HL-60/S4 treated with retinoic acid at 250 ng/mL for 4 days and 3 days (cell line): Measurements from ENCODE around the gene NDUFC2.
"Not testable (repeated sequence)": the region's sequence is repeated elsewhere in the genome, so short reads cannot be mapped to it uniquely, and the experiment has no call there.

Experiments used
- in situ Hi-C: fragments of 300-500 bp; cut with MboI; formaldehyde crosslinking; loops from 2 replicates; pipeline ENCODE4 v1.7.0; 2022; ENCODE audit warnings: low sequenced_read_pairs

The NDUFC2 gene

GRCh38 chr11:78056093-78056492, 23.6 kb downstream of the NDUFC2 start:
- in situ Hi-C loops, result no loop called here

DNA sequence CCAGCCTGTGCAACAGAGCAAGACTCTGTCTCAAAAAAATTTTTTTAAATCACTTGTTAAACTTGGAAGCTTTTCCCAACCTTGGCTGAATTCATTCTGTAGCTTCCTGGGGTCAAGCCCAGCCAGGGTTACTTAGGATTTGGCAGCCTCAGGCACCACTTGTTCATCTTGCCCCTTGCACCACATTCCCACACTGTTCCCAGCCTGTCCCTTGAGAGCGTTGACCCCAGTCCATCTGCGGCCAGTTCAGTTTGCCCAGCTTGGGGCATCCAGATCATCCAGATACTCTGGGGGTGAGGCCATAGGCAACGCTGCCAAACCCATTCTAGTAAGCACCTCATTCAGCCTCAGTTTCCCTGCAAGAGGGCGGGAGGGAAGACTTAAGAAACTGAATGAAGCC, 24.7 kb downstream of the NDUFC2 start:
- in situ Hi-C loops, result no loop called here

DNA sequence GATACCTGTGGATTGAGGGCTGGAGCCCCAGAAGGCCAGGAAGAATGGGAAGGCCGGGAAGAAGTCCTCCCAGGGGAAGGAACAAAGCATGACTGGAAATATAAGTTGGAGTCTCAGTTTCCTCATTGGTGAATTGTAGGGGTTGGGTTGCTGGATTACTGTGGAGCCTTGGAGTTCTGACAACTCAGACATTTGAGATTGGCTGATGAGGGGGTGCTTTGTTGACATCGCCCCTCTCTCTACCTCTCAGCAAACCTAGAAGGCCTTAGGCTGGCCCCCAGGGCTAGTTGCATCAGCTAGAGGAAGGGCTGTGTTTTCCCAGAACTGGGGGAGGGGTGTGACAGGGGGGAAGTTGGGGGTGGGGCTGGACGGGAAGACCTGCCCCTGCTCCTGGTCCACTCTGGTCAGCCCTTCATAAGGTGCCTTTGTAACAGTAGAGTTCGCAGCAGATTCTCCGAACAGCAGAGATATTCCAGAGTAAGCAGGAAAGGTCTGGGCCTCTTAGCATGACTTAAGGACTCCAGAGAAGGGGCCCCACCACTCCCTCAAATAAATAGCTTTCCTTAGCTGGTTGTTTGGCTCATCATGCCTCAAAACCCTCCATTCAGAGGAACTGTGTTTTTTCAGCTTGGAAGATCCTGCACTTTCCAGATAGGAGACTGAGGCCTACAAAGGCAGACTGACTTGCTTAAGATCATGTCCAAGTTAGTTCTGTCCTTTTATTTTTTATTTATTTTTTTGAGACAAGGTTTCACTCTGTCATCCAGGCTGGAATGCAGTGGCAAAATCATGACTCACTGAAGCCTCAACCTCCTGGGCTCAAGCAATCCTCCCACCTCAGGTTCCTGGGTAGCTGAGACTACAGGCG, 28.5 kb downstream of the NDUFC2 start:
- in situ Hi-C loops, result no loop called here

- in situ Hi-C loops, result no loop called here
These were observed 30.3 kb downstream of the NDUFC2 start for GRCh38 chr11:78049348-78049747.

DNA sequence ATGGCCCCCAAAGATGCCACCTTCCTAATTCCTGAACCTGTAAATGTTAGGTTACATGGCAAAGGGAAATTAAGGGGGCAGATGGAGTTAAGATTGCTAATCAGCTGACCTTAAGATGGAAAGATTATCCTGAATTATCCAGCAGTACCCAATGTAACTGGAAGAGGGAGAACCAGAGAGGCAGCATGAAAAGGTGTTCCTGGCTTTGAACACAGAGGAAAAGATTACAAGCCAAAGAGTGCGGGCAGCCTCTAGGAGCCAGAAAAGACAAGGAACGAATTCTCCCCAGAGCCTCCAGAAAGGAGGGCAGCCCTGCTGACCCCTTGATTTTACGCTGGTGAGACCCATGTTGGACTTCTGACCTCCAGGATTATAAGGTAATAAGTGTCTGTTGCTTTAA, 31.1 kb downstream of the NDUFC2 start:
- in situ Hi-C loops, result no loop called here

- in situ Hi-C loops, result no loop called here
These were observed 33.2 kb downstream of the NDUFC2 start for GRCh38 chr11:78046486-78046854.

DNA sequence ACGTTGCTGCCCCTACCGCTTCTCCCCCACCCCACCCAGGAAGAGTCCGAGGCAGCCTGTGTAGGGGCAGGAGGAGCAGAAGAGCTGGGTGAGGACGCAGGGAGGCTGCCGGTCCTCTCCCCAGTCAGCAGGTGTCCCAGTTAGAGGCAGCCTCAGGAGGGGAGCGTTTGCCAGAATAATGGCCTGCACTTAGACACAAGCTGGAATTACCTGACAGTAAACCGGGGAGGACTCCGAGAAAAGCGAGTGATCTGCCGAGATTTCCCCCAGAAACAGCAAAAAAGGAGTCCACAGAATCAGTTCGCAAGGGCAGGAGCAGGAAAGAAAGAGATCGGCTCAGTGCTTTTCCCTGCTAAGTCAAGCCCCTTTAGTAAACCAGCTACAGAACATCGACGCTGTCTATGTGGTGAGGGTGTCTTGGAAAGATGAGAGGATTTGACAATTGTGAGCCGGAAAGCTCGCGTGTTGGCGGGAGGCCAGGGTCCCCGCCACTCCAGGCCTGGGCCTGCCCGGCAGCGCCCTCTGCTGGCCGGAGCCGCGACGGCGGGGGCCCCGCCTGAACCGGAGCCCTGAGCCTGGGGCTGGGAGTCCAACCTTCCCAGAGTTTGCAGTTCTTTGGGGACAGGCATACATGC, 33.7 kb downstream of the NDUFC2 start:
- in situ Hi-C loops, result no loop called here

- in situ Hi-C loops, result no loop called here
These were observed 35.0 kb downstream of the NDUFC2 start for GRCh38 chr11:78044706-78045105.

DNA sequence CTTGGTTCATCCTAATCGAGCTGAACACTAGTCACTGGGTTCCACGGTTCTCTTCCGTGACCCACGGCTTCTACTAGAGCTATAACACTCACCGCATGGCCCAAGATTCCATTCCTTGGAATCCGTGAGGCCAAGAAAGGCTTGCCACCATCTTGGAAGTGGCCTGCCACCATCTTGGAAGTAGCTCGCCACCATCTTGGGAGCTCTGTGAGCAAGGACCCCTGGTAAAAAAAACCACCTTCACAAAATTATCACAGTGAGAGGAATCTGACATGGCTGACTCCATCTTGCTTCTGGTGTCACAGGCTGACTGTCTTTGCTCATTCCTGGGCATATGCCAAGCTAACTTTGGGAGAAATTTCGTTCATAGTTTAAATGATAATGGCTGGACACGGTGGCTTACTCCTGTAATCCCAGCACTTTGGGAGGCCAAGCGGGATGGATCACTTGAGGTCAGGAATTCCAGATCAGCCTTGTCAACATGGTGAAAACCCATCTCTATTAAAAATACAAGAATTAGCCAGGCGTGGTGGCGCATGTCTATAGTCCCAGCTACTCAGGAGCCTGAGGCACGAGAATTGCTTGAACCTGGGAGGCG, 37.7 kb downstream of the NDUFC2 start:
- in situ Hi-C loops, result no loop called here

GRCh38 chr11:78041380-78041719, 38.3 kb downstream of the NDUFC2 start:
- in situ Hi-C loops, result not testable (repeated sequence)

DNA sequence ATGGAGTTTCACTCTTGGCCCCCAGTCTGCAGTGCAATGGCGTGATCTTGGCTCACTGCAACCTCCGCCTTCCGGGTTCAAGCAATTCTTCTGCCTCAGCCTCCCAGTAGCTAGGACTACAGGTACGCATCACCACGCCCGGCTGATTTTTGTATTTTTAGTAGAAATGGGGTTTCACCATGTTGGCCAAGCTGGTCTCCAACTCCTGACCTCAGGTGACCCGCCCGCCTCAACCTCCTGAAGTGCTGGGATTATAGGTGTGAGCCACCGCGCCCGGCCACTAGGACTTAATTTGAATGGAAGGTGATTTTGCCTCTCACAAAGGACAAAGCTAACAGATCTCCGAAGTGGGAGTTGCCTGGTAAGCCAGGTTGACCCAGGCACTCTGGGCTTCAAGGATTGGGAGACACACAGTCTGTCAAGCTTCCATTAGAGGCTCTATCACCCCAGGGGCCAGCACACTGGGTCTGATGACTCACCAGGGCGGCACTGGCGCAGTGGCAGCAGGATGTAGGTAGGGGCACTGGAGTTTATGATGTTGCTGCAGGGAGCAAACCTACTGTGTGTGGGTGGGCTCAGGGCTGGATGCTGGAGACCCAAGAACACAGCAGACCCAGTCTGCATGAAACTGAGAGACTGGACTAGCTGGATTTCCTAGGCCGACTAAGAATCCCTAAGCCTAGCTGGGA, 38.8 kb downstream of the NDUFC2 start:
- in situ Hi-C loops, result no loop called here

DNA sequence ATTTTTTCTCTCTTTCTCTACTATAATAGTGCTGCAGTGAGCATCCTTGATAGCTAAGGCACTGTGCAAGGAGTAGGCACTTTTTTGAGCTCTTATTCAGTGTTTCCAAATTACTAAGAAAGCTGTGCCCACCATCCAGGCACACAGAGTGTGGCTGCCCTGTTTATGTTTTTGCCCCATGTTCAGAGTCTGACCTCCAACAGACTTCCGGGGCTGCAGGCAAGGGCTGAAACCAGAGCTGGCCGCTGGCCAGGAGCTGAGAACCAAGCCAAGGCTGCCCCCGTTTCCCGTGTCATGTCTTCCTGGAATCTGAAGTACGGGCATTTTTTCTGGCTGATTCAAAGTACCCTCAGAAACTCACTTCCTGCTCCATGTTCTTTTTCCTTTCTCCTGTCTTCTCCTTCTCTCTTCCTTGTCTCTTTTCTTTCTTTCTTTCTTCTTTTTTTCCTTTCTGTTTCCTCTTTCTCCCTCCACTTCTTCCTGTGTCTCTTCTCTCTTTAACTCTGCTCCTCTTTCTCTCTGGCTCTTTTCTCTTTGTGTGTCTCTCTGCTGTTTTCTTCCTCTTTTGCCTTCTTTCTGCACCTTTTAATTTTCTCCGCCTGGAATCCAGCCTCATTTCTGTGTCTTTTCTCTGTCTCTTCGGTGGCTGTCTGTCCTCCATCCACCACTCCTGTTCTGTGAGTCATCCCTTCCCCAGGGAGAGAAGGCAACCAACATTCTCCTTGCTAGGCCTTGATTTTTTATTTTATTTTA, 39.6 kb downstream of the NDUFC2 start:
- in situ Hi-C loops, result no loop called here

- in situ Hi-C loops, result no loop called here
These were observed 40.2 kb downstream of the NDUFC2 start for GRCh38 chr11:78039391-78039918.

- in situ Hi-C loops, result no loop called here
These were observed 40.9 kb downstream of the NDUFC2 start for GRCh38 chr11:78038697-78039313.

DNA sequence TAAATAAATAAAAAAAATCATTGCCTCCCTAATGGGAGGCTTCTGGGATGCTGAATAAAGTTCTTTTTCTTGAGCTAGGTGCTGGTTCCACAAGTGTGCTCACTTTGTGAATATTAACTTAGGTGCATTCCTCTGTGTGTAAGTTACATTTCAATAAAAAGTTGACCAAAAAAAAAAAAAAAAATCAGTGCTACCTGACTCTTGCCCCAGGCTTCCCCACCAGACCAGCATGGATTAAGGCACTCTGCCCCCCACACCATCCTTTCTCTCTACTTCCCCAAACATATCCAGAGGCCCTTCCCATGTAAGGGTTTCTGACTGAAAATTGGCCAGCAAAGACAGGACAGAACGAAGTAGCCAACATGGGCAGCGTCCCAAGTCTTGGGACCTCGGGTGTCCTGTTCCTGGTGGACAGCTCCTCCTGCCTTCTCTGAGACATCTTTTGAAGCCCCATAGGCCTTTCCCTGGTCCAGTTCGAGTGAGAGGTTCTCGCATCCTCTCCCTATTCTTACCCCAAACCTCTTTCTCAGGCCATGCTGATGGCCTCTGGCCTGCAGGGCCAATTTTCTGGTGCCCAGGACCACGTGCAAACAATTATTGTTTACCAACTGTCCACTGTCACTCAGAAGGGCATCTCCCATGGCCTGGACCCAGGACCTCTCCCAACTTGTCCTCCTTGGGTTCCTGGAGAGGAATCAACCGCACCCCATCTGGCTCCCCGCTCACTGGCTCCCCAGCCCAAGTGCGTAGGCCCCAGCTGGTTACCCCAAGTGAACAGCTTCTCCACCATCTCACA, 41.6 kb downstream of the NDUFC2 start:
- in situ Hi-C loops, result no loop called here

DNA sequence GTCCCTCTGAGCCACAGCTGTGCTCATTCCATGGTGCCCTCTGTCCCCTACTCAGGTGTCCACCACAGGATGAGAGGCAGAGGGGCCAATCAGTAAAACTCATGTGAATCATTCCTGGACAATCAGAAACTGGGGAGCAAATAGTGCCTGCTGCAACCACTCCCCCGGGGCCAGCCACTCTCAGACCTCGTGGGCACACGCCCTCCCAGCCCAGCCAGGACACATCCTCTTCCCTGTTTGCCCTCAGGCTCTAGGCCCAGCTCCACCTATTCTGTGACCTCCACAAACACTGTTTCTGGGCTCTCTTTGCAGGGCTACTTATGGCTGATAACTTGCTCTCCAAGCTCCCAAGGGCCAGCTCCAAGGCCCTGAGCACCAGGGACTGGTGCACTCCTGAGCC, 42.6 kb downstream of the NDUFC2 start:
- in situ Hi-C loops, result no loop called here

DNA sequence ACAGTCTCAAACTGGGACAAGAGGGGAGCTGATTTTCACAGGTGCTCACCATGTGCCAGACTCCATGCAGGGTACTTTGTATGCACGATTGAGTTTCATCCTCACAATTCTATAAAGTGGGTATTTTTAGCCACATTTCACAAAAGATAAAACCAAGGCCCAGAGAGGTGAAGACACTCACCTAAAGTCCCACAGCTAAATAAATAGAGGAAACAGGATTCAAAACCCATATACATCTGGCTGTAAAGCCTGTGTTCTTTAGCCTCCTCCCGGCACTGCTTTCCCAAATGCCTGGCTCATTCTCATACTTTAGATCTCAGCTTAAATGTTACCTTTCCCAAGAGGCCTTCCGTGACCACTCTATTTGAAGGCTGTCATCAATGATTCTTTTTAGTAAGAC, 43.3 kb downstream of the NDUFC2 start:
- in situ Hi-C loops, result no loop called here

- in situ Hi-C loops, result no loop called here
These were observed 45.0 kb downstream of the NDUFC2 start for GRCh38 chr11:78034623-78035022.

GRCh38 chr11:78033040-78033439, 46.6 kb downstream of the NDUFC2 start:
- in situ Hi-C loops, result no loop called here
